Spleen (tissue), 7 donors: ENCODE results near the gene IGLON5.

Source experiments
- CTCF ChIP-seq, 11 experiments: fragments of 200-600 bp in 7 of 11; fragments of 450-650 bp in 4 of 11; sonication (generic) in 4 of 11; IDR thresholded peaks in 8 of 11; conservative IDR thresholded peaks in 3 of 11; 1 replicate in 7 of 11; 2 replicates in 4 of 11; pipeline versions ENCODE4 v1.4.0 to v1.8.0; 2016 to 2021; ENCODE audit warnings: antibody characterized with exemption in 11 of 11, inconsistent platforms in 4 of 11, mild to moderate bottlenecking in 1 of 11
- POLR2A ChIP-seq, 3 donors: fragments of 450-650 bp; IDR thresholded peaks; one replicate each; pipeline ENCODE4 v1.5.1; 2017; ENCODE audit warnings: antibody characterized with exemption in 3 of 3, mild to moderate bottlenecking in 1 of 3
- POLR2AphosphoS5 ChIP-seq, 3 donors: sonication (generic); formaldehyde crosslinking; IDR thresholded peaks; one replicate each; pipeline ENCODE4 v1.5.1; 2017; ENCODE audit warnings: antibody characterized with exemption in 3 of 3
- donor health status: DM: no; HTN: no; CAD: no; lungs with moderate emphysema.
- donor health status: DM: no; HTN: no; CAD: no.
- donor health status: DM: no; HTN: no; CAD: no.

- TF ChIP-seq POLR2A (IDR thresholded peaks at IDR 0.05): no peak
- TF ChIP-seq CTCF (IDR thresholded peaks at IDR 0.05 in 8 of 11, conservative IDR thresholded peaks at IDR 0.05 in 3 of 11): no peak
- TF ChIP-seq POLR2AphosphoS5 (IDR thresholded peaks at IDR 0.05): no peak
Measured at GRCh38 chr19:51263808-51264207, 47.6 kb upstream of the IGLON5 start.
